Stimulated activated naive CD8-positive, alpha-beta T cell treated with anti-CD3 and anti-CD28 coated beads, Interleukin-15, Interleukin-2, amounts not matched to agents 100 U/mL and 50 U/mL, for 24 hours (primary cell): Measurements from ENCODE around the gene RANBP1.

Experiments used
- ATAC-seq: fragments of 150-1000 bp; cut with Tn5 transposase; one replicate; pipeline ENCODE4 v1.10.0; 2021
- DNase-seq: peaks from one replicate; pipeline ENCODE4 v3.0.0; 2021

The RANBP1 gene

DNA sequence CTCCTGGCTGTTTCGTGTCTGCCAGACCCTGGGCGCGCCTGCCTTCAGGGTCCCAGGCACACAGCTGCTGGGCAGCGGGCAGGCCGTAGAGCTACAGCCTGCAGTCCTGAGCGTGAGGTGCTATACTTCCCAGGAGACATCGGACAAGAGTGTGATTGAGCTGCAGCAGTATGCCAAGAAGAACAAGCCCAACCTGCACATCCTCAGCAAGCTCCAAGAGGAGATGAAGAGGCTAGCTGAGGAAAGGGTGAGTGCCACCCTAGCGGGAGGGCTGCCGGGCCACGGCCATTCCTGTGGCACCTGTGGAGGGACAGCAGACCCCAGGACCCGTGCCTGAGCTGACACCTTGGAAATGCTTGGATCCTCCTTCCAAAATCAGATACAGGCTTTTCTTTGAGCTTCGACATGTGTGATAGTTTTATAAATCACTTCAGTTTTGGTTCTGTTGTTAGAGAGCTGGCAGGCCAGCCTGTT is 7.1 kb upstream of the RANBP1 start:
- DNase-seq (no peak), ATAC-seq (no peak)

DNA sequence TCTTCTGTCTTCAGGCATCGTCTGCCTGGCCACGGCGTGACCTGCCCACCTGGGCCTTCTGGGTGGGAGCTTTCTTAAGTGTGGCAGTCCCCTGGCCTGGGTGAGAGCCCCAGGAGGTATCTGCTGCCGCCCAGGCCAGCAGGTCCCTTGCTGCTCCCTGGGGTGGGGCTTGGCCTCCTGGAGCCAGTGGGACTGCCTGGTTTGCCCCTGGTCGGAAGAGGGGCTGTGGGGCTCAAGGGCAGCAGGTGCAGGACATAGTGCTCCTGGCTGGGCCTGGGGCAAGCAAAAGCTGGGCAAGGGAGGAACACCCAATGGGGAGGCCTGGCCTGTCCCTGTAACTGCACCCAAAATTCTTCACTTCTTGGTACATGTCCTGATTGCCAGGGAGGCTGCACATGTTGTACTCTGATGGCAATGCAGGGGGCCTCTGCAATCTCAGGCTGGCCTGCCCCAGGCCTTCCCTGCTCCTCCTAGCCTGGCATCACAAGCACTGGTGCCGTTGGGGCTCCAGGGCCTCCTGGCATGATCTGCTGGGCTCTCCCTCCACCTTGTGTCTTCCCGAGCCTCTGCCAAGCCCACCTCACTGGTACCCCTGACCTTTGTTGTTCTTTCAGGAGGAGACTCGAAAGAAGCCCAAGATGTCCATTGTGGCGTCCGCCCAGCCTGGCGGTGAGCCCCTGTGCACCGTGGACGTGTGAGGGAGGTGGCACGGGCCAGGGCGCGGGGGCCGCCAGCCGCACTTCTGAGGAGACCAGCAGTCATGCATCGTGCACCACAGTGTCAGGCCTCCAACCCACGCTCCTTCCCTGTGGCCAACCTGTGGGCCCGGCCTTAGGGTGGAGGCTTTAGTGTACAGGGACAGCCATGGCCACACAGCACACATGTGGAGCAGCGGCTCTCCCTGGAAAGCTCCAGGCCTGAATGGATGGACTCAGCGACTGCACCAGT is 6.2 kb upstream of the RANBP1 start:
- ATAC-seq (no peak), DNase-seq (no peak)

DNA sequence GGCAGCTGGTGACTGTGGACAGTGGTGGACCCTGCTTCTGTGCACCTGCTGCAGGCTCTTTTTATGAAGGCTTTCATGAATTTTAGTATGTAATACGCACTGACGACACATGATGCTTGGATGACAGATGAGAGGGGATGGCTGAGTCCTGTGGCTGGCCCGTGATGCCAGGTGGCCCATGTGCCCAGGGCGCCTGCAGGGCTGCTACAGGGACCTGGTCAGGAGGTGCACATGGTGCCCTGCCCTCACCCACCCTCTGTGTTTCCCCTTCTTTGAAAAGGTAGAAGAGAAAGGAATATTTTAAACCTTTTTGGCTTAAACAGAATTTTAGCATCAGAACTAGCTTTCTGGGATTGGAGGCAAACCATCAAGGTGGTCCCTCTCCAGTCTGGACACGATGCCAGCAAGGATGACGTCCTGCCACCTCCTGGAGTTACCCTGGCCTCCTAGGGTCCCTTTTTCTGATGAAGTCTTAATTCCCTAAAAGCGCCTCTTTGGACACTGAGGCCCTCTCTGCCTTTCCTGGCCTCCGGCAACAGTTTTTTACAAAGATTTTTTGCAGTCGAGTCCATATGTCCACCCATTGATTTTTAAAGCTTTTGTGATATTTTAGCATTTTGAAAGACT is 5.4 kb upstream of the RANBP1 start:
- no peak for ATAC-seq
- DNase-seq: no peak

DNA sequence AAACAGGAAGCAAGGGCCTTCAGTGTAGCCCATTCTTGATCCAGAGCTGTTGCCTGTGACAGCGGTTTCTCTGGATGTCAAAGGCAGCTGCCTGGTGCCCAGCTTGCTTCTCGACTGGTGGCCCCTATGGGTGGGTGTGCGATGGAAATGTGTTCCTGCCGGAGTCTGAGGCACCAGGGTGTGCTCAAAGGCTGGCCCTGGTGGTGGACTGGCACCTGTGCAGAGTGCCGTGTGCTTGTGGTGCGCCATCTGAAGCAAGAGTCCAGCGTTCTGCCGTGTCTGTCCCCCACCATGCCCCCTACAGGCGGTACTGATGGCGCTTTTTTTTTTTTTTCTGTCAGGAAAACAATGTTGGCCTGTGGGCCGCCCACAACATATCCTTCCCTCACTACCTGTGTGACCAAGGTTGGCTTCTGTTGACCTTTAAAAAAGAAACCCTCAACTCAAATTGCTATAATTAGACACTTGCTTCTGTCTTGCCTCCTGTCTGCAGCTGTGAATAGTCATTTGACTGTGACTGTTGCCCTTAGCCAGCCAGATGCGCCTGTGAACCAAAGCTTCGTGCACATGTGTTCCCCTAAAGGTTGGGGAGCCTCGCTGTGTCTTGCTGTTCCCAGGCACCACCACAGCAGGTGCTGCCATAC is 4.7 kb upstream of the RANBP1 start:
- ATAC-seq (peak; percentile 81), DNase-seq (peak; percentile 62)

DNA sequence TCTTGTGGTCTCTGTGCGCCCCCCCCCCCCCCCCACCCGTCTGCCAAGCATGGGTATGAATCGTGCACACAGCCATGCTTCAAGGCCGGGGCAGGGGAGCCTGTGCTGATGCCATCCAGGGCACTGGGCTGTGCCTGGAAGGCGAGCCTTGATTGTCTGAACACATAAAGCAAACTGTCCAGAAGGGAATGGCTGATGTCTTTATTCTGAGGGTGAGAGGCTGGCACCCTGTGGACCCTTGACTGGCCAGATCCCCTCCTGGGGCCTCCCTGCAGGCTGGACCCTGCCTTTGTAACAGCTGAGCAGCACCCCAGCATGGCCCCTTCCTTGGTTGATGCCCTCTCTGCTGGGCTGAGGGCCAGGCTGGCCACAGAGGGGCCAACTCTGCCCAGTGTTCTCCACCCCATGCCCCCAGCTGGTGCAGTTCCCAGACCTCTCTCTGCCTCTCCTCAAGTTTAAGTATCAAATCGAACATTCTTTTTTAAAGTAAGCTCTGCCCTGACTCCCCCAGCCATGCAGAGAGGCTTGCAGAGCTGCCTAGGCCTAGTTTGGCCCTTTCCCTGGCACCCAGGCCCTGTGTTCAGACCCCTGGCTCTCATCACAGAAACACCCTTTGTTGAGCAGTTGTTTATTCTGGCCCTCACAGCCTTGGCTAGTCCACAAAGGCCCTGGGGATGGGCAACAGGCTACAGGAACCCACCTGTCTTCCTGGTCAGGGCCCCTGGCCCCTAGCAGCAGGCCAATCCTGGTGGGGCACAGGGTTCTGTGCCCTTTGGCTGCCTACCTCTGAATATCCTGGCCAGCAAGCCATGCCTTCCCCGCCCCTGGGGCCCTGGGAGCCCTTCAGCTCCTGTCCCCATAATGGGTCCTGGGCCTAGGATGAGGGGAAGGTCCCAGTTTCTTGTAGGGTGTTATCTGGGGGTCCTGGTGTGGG is 3.9 kb upstream of the RANBP1 start:
- no peak for DNase-seq
- ATAC-seq: no peak

DNA sequence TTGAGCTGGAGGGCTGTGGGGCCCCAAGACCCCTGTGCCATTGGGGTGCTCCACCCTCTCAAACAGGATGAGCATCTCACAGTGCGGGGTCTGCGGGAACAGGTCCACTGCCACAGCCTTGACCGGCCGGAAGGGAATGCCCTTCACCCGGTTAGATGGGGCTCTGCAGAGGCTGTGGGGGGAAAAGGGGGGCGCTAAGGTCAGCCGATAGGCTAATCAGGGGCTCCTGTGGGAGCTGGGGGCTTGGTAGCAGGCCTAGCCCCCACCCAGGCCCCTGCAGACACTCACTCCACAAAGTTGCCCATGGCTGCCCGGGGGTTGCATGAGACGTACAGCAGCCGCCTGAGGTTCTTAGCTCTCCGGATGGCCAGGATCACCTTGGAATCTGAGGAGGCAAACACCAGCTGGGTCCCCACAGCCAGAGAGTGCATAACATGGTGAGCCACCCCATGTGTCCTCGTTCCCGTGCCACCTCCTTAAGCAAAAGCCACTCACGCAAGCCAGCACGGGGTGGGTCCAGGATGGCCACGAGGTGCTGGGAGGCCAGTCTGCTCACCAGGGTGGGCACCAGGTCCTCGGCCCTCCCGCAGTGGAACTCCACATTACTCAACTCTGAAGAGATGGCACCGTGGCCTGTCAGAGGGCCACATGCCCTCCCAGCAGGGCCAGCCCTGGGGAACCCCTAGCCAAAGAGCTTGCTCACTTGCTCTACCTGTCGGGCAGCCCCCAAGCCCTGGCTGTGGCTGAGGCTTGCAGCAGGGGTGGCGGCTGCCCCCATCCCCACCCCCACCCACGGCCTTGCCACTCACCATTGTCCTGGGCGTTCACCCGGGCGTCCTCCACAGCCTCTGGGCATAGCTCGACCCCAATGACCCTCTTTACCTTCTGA is 3.0 kb upstream of the RANBP1 start:
- DNase-seq (no peak), ATAC-seq (no peak)

DNA sequence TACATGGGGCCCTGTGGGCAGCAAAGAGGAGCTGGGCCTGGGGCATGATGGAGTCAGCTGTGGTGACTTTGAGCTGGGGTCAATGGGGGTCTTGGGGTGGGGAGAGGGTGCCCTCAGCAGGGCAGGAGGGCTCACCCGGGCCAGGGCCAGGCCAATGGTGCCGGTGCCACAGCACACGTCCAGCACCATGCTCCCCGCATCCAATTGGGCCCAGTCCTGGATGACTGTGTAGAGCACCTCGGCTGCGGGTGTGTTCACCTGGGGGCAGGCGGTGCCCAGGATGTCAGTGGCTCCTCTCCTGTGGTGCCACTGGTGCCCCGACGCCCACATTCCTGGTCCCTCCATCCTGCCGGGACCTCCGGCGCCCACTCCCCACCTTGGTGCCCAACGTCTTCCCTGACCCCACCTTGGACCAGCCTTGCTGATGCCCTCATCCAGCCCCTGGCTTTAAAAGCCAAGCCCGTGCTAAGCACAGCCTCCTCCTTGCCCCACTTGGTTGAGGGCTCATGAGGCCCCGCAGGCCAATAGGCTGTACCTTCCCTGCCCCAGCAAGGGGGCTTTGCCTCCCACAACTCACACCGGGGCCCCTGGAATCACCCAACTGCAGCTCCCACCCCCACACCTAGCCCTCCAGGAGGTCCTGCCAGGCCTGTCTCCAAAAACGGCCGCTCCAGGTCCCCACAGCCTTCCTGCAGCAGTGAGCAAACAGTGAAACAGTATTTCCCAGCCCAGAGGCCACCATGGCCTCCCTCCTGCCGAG is 2.2 kb upstream of the RANBP1 start:
- no peak for DNase-seq
- ATAC-seq: no peak

DNA sequence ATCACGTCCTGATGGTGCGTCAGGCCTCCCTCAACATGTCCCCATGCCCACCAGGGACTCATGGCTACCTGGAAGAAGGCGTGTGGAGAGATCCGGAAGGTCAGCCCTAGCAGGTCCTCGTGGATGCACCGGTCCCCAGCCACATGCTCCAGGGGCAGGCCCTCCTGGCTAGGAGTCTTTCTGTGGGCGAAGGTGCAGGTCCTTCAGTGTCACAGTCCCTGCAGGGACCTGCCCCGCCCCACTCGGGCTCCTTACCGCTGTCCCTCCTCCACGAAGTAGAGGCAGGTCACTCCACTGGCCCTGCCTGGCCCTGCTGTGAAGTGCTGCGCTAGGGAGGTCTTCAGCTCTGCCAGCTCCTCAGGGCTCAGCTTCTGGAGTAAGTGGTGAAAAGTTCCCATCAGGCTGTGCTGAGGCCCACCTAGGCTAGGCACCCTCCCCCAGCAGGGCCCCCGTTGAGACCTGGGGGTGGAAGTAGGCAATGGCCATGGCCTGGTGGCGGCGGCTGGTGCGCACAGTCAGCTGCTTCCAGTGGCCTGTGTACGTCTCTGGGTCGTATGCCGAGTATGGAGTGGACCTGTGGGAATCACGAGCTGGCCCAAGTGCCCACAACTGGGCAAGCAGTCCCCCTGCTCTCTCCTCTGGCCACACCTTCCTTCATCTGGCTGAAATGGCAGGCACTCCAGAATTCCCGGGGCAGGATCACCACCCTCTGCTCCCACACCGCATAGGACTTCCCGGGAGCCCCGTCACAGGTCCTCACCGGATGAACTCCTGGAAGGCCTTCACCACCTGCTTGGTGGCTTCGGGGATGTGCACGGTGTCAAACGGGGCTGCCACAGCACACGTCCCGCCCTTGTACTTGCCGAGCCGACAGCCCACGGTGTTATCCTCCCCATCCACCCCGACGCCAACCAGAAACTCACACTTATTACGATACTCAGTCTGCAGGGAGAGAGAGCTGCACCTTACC is 1.1 kb upstream of the RANBP1 start:
- no peak for DNase-seq

DNA sequence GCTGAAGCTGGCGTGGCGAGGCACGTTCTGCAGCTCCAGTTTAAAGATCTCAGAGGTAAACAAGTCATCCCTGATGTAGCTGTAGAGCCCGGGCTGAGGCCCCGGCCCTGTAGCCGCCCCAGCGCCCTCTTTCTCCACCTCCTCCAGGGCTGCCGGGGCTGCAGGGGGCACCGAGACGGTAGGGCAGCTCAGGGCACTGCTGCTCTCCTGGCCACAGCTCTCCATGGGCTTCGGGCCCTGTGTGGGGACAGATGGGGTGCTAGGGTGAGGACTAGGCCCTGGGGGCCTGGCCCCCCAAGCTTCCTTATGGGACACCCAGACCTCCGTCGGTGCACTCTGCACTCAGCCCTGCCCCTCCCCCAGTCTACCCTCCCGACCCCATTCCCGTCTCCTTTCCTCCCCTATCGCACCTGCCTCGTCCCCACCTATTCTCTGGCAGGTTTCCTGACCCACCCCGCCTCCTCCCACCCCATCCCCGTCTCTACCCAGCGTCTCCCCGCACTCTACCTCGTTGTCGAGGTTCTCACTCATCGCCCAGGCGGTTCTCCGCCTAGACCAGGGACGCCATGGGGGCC is 559 bp downstream of the RANBP1 start:
- no peak for DNase-seq

More for the DNA sequence above, 1.1 kb upstream of the RANBP1 start:
- ATAC-seq: no peak

DNA sequence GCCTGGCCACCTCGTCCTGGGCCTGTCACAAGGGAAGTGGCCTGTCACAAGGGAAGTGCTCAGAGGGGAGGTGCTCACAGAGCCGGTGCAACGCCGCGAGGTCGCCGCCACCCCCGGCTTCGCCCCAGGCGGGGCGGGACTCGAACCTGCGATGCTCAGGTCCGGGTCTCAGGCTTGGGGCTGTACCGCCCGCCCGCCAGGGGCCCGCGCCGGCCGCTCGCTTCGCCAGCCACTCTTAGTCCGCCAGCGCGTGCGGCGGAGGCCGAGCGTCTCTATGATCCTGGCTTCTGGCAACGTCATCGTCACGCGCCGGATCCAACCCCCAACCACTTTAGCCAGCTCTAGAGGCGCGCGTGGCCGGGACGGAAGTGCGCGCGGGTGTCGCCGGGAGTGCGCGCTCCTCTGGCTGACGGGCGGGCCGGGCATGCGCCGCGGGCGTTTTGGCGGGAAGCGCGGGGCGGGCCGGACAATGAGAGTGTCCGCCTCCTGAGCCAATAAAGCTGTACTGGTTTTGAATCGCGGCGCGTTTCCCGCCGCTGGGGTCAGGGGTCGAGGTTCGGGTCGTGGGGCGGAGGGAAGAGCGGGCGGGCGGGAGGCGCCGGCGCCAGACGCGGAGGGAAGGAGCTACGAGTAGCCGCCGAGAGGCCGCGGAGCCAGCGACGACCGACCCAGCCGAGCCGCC is 1.2 kb downstream of the RANBP1 start, which contains the start of gene TRMT2A:
TRMT2A (minus strand) TSS at position 276 of the 682 bp plus-strand sequence. CDS start 320 bp downstream, outside the sequence.
- DNase-seq: peak; percentile 98
- ATAC-seq: peak; percentile 81

More for the DNA sequence above, 559 bp downstream of the RANBP1 start:
- ATAC-seq: no peak

DNA sequence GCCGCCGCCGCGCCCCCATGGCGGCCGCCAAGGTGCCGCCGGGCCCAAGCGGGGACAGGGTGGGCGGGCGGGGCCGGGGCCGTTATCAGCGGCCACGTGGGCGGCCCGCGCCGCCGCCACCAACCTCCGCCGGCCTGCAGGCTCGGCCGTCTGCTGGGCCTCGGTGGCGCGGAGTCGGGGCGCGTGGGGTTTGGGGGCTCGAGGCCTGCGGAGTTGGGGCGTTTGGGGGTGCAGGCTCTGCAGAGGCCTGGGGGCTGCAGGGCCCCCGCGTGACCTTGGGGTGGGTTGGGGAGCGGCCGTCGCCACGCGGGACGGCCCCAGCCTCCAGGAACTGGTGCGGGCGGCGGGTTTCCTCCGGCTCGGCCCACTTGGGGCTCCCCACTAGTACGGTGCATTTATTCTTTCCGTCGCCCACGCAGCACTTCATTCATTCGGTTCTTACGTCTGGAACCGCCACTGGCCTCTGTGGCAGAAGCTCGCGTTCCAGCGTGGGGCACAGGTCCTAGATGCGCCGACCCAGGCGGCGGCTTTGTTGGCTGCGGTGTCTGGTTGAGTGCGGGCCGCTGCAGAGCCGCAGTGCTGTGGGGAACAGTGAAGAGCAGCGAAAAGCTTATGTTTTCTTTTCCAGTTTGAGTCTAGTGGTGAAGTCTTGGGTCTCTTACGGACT is 1.9 kb downstream of the RANBP1 start:
- peak; percentile 38 for ATAC-seq

DNA sequence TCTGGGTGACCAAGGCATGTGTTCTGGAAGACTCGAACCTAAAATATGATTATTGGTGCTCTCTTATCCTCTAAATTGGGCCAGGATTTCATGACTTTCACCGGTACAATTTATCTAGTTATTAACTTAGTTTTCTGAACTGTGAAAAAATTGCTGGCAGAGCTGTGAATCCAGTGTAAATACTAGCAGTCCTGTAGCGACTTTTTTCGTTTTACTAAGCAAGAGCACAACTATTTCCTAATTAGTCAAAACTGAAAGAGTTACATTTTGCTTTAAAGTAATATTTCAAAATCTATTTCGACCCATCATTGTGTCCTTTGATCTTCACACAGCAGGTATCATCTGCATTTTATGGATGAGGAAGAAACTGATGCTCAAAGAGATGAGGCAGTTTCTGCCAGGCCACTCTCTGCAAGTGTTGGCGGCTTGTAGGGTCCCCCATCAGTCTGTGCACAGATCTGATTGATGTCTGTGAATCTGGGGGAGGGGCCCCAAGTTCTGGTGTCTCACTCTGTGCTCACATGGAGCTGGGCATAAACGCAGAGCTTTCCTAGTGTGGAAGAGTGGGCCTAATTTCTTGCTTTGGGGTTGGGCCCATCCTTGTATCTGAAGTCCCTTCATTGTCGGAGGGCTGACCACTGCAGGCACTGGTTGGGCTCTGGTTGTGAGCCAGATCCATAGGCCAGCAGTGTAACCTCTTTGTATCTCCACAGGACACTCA is 2.6 kb downstream of the RANBP1 start:
- ATAC-seq (no peak), DNase-seq (no peak)

More for the DNA sequence above, 1.9 kb downstream of the RANBP1 start:
- DNase-seq: peak; percentile 86

DNA sequence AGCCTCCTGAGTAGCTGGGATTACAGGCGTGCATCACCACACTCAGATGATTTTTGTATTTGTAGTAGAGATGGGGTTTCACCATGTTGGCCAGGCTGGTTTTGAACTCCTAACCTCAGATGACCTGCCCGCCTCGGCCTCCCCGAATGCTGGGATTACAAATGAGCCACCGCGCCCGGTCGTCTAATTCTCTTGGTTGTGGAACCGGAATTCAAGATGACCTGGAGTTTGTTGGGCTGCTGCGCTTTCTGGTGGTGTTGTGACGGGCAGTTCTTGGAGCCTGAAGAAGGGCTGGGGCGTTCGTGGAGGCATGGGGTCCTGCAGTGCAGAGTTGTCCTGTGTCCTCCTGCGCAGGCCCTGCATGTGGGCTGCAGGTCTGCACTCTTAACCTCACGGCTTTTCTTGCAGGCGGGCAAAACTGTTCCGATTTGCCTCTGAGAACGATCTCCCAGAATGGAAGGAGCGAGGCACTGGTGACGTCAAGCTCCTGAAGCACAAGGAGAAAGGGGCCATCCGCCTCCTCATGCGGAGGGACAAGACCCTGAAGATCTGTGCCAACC is 6.0 kb downstream of the RANBP1 start:
- ATAC-seq: no peak
- no peak for DNase-seq

DNA sequence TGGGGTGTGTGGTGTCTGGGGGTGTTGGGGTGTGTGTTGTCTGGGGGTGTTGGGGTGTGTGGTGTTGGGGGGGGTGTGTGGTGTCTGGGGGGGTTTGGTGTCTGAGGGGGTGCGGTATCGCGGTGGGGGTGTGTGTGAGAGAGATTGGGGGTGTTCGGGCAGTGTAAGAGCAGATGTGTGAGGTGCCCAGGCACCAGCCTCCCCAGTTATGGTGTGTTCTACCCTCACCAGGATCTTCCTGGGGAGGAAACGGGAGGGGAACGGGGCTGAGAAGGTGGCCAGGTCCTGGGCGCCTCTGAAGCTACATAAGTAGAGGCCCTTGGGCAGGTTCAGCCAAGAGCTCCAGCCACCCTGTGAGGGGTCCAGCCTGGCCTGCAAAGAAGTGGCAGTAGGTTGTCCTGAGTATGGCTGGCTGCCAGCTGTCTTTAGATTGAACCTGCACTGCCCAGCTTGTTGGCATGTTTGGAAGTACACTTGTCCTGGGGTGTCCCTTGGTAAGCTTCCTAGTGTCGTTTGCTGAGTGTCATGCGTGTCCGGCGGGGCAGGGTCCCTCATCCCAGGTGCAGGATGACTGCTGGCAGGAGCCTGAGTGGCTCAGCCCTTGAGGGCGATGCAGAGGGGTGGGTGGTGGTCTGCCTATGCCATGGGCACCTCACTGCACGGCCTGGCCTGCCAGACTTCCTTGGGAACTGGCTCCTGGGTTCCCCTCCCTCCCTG is 7.6 kb downstream of the RANBP1 start:
- no peak for ATAC-seq
- DNase-seq: no peak

DNA sequence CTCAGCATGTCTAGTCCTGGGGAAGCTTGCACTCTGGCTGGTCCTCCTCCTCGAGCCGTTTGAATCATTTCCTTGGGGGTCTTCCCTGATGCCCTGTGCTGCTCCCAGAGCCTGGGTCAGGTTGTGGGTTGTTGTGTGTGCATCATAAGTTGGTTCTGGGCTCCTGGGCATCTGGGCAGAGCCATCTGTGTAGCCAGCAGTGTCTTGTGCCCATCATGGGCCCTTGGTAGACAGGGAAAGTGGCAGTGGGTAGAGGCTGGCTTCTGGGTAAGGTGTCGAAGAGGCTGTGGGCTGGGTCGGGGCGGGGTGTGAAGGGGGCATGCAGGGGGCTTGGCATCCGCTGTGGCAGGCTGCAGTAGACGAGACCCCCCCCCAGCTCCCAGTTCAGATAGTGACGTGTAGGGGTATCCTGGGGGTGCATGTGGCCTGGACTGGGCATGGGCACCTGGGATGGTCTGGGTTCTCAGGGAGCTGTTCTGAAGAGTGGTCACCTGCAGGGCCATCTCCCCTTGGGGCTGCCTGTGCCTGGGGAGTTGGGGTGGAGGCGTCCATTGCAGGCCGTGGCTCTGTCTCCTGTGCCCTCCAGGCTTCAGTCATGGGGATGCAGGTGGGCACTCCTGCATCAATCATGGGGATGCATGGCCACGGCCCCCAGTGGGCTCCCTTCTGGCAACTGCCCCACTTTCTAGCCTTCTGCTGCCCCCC is 8.3 kb downstream of the RANBP1 start:
- no peak for ATAC-seq
- no peak for DNase-seq
